ENCODE measurements around the gene RASSF5.

Gene RASSF5

DNA sequence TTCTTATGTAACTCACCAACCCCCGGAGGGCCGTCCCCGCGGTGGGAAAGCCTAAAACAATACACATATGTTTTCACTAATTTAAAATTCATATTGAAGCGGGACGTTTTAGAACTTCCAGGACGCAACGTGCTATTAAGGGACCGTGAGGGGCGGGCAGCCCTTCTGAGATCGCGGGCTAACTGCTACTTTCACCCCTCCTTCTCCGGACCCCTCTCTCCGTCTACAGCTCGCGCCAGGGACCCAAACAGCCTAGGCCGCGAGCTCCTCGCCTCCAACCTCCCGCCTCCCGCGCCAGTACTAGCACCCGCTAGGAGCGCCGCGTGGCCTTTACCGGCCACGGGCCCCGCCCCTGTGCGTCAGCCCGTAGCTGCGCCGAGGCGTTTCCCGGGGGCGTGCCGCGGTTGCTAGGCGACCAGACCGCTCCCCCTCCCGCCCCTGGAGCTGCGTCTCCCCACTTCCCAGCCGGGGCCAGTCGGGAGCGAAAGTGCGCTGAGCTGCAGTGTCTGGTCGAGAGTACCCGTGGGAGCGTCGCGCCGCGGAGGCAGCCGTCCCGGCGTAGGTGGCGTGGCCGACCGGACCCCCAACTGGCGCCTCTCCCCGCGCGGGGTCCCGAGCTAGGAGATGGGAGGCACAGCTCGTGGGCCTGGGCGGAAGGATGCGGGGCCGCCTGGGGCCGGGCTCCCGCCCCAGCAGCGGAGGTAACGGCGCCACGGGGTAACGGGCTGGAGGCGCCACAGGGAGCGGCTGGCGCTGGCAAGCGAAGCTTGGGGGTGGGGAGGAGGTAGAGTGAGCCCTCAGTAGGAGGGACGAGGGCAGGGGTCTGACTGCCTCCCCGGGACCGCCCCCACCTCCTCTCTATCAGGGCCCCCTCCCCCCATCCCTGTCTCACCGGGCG is 128.0 kb downstream of the RASSF5 start, which contains the start of gene DYRK3:
DYRK3 (plus strand) TSS at position 457 of the 898 bp plus-strand sequence; CDS start at position 625, 168 bp downstream.
- peak; percentile 96 for DNase-seq (ENCODE audit: low spot score)

DNA sequence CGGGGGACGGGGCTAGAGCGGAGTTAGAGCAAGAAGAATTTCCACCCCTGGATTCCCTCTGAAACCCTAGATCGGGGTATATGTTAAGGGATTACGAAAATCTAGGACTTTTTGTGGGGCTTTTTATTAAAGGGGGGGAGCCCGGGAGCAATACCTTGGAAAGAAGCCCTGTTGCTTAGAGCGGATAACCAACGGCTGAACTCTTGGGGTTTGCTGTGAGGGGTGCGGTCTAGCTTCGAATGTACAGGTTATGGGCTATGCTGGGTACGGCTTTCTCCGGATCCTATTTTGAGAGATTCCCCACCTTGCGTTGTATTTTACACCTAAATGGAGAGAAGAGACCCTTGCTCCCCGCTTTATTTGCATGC is 128.6 kb downstream of the RASSF5 start:
- DNase-seq (ENCODE audit: low spot score) = no peak

DNA sequence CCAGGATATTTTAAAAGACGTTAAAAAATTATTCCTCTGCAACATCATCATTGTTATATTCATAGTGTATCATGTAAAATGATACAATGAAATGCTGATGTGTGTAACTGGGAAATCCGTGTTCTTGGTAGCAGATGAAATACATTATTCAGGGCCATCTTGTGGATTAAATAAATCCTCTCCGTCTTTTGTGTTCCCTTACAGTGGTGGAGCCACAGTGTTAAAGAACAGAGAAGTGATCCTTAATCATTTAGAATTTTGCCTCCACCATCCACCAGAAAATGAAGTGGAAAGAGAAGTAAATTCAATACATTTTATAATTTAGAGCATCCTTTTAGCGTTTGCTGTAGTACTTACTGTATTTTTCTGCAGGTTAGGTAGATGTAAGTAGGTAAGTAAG is 129.3 kb downstream of the RASSF5 start:
- no peak for DNase-seq (ENCODE audit: low spot score)

- no peak for DNase-seq (ENCODE audit: low spot score)
These were observed 130.3 kb downstream of the RASSF5 start for GRCh38 chr1:206637605-206638004.
